Neural progenitor cell (in vitro differentiated cells): ENCODE measurements around the gene IGLL5. TPM values are rescaled to one million over a fixed set of nuclear protein-coding genes. Genes with fewer than 3 reads are reported as not detected.

Source experiments
- DNase-seq: peaks from one replicate; pipeline ENCODE4 v3.0.0-alpha.2; 2016; ENCODE audit warnings: low spot score
- H2AFZ ChIP-seq: fragments of 200-600 bp; sonication (generic); replicated peaks from 2 replicates; pipeline ENCODE4 v1.6.1; 2016; ENCODE audit warnings: antibody characterized with exemption
- H3F3A ChIP-seq: fragments of 200-600 bp; sonication (generic); 2 replicates; pipeline ENCODE4 v1.6.1; 2016; ENCODE audit warnings: antibody characterized with exemption, low read depth
- H3K27ac ChIP-seq: fragments of 200-600 bp; sonication (generic); 2 replicates; pipeline ENCODE4 v1.5.1; 2016; ENCODE audit warnings: mild to moderate bottlenecking
- H3K27me3 ChIP-seq: fragments of 200-600 bp; sonication (generic); 2 replicates; pipeline ENCODE4 v1.6.1; 2016; ENCODE audit warnings: mild to moderate bottlenecking, moderate library complexity
- H3K36me3 ChIP-seq: fragments of 200-600 bp; sonication (generic); 2 replicates; pipeline ENCODE4 v1.5.1; 2016
- H3K4me1 ChIP-seq: fragments of 200-600 bp; sonication (generic); 2 replicates; pipeline ENCODE4 v1.6.1; 2016; ENCODE audit warnings: mixed run types
- H3K4me2 ChIP-seq: fragments of 200-600 bp; sonication (generic); 2 replicates; pipeline ENCODE4 v1.6.1; 2016
- H3K4me3 ChIP-seq: fragments of 200-600 bp; sonication (generic); 2 replicates; pipeline ENCODE4 v1.5.1; 2016
- H3K79me2 ChIP-seq: fragments of 200-600 bp; sonication (generic); 2 replicates; pipeline ENCODE4 v1.6.1; 2016; ENCODE audit warnings: low read depth
- H3K9ac ChIP-seq: fragments of 200-600 bp; sonication (generic); 2 replicates; pipeline ENCODE4 v1.6.1; 2016
- H3K9me3 ChIP-seq: fragments of 200-600 bp; sonication (generic); 2 replicates; pipeline ENCODE4 v1.5.1; 2016; ENCODE audit warnings: low read depth
- H4K20me1 ChIP-seq: fragments of 200-600 bp; sonication (generic); 2 replicates; pipeline ENCODE4 v1.6.1; 2016; ENCODE audit warnings: low read depth
- H3K27ac Mint-ChIP-seq: 3 replicates; pipeline ENCODE4 v1.8.0; 2021; ENCODE audit warnings: mixed read lengths
- H3K27me3 Mint-ChIP-seq: 2 replicates; pipeline ENCODE4 v1.8.0; 2022; ENCODE audit warnings: low read depth, mild to moderate bottlenecking, inconsistent platforms, moderate library complexity, mixed read lengths; ENCODE audit not compliant: insufficient read depth
- H3K36me3 Mint-ChIP-seq: 3 replicates; pipeline ENCODE4 v1.8.0; 2021; ENCODE audit warnings: mixed read lengths
- H3K4me1 Mint-ChIP-seq: 3 replicates; pipeline ENCODE4 v1.8.0; 2021; ENCODE audit warnings: mixed read lengths
- H3K4me3 Mint-ChIP-seq: 3 replicates; pipeline ENCODE4 v1.8.0; 2021; ENCODE audit warnings: mild to moderate bottlenecking, moderate library complexity, mixed read lengths
- H3K9me3 Mint-ChIP-seq: 3 replicates; pipeline ENCODE4 v1.8.0; 2020; ENCODE audit warnings: mixed read lengths
- CTCF ChIP-seq: fragments of 200-600 bp; sonication (generic); IDR thresholded peaks from 2 replicates; pipeline ENCODE4 v1.5.1; 2017; ENCODE audit warnings: antibody characterized with exemption, mild to moderate bottlenecking
- EZH2 ChIP-seq: fragments of 200-600 bp; sonication (generic); IDR thresholded peaks from 2 replicates; pipeline ENCODE4 v1.6.1; 2017; ENCODE audit warnings: antibody characterized with exemption, mild to moderate bottlenecking, moderate library complexity
- EZH2phosphoT487 ChIP-seq: fragments of 200-600 bp; sonication (generic); IDR thresholded peaks from 2 replicates; pipeline ENCODE4 v1.6.1; 2017; ENCODE audit warnings: antibody characterized with exemption
- total RNA-seq: library from RNA; depleted of rRNA; stranded (reverse); fragments of >200 nt; gene quantifications from 2 replicates; pipeline ENCODE4 v1.2.3, GENCODE V29; 2015; ENCODE audit warnings: low replicate concordance

IGLL5 gene
- total RNA-seq, 1 donor from 2014 or later = not detected

- Histone ChIP-seq H3K27ac (no peak overlapping the region), H3K4me3 (no peak overlapping the region), H4K20me1 (no peaks in the 10 kb centered on the region), H3K9me3 (no peaks in the 10 kb centered on the region), H3K79me2 (no peaks in the 10 kb centered on the region), H3K27me3 (peaks cover 31% of the 10 kb centered on the region), H3K36me3 (no peaks in the 10 kb centered on the region), H3K9ac (no peak overlapping the region), H3K4me2 (no peak overlapping the region), H3F3A (no peaks in the 10 kb centered on the region), H2AFZ (no peak overlapping the region), H3K4me1 (peaks cover 3% of the 10 kb centered on the region)
- H3K4me1 Mint-ChIP-seq = peaks cover 2% of the 10 kb centered on the region
- H3K27me3 Mint-ChIP-seq = peaks cover 8% of the 10 kb centered on the region
- TF ChIP-seq CTCF (no peak), EZH2 (no peak), EZH2phosphoT487 (no peak)
- peak overlapping the region; percentile 50 for H3K27ac Mint-ChIP-seq
- H3K9me3 Mint-ChIP-seq = no peaks in the 10 kb centered on the region
- DNase-seq = no peak
- no peak overlapping the region for H3K4me3 Mint-ChIP-seq
- H3K36me3 Mint-ChIP-seq = no peaks in the 10 kb centered on the region
These were observed 41.2 kb downstream of the IGLL5 start for GRCh38 chr22:22928666-22929380.

- H3K9ac ChIP-seq = no peak overlapping the region
- H3K4me2 ChIP-seq = no peak overlapping the region
- H3K27me3 Mint-ChIP-seq = peaks cover 8% of the 10 kb centered on the region
- H3K27ac Mint-ChIP-seq = no peak overlapping the region
- H3K36me3 ChIP-seq = no peaks in the 10 kb centered on the region
- no peak overlapping the region for H3K4me3 Mint-ChIP-seq
- no peaks in the 10 kb centered on the region for H3K9me3 ChIP-seq
- no peak overlapping the region for H3K27ac ChIP-seq
- H3K4me3 ChIP-seq = no peak overlapping the region
- H3F3A ChIP-seq = no peaks in the 10 kb centered on the region
- TF ChIP-seq CTCF (no peak), EZH2phosphoT487 (no peak), EZH2 (no peak)
- peaks cover 24% of the 10 kb centered on the region for H3K27me3 ChIP-seq
- H2AFZ ChIP-seq = no peak overlapping the region
- H3K4me1 ChIP-seq = peaks cover 3% of the 10 kb centered on the region
- no peak for DNase-seq
- H4K20me1 ChIP-seq = no peaks in the 10 kb centered on the region
- H3K79me2 ChIP-seq = no peaks in the 10 kb centered on the region
- peaks cover 2% of the 10 kb centered on the region for H3K4me1 Mint-ChIP-seq
- H3K36me3 Mint-ChIP-seq = no peaks in the 10 kb centered on the region
- H3K9me3 Mint-ChIP-seq = no peaks in the 10 kb centered on the region
These were observed 42.0 kb downstream of the IGLL5 start for GRCh38 chr22:22929381-22930221.

- Mint-ChIP-seq H3K4me3 (no peak overlapping the region), H3K27ac (peak overlapping the region; percentile 33), H3K27me3 (peaks cover 9% of the 10 kb centered on the region), H3K4me1 (peaks cover 2% of the 10 kb centered on the region), H3K9me3 (no peaks in the 10 kb centered on the region), H3K36me3 (no peaks in the 10 kb centered on the region)
- H3K79me2 ChIP-seq = no peaks in the 10 kb centered on the region
- H3K27ac ChIP-seq = no peak overlapping the region
- DNase-seq = no peak
- peaks cover 20% of the 10 kb centered on the region for H3K27me3 ChIP-seq
- H3K4me2 ChIP-seq = no peak overlapping the region
- H3F3A ChIP-seq = no peaks in the 10 kb centered on the region
- no peak overlapping the region for H3K4me3 ChIP-seq
- no peak overlapping the region for H2AFZ ChIP-seq
- TF ChIP-seq EZH2 = no peak
- no peak for TF ChIP-seq CTCF
- TF ChIP-seq EZH2phosphoT487 = no peak
- H4K20me1 ChIP-seq = no peaks in the 10 kb centered on the region
- no peaks in the 10 kb centered on the region for H3K9me3 ChIP-seq
- H3K4me1 ChIP-seq = peaks cover 3% of the 10 kb centered on the region
- H3K36me3 ChIP-seq = no peaks in the 10 kb centered on the region
- no peak overlapping the region for H3K9ac ChIP-seq
These were observed 42.5 kb downstream of the IGLL5 start for GRCh38 chr22:22930222-22930497.
